OCI-LY3 (cell line): Measurements from ENCODE around the gene CLSTN2.

Experiments
- H2AFZ ChIP-seq: fragments of 200-600, 300-600 bp; shearing (Covaris generic); 2 replicates; pipeline ENCODE4 v1.6.0; 2014; ENCODE audit warnings: antibody characterized with exemption, low read depth, low read length
- H3K27ac ChIP-seq: fragments of 200-600, 300-600 bp; sonication (generic); 2 replicates; pipeline ENCODE4 v1.5.1; 2014; ENCODE audit warnings: mild to moderate bottlenecking, low read length, moderate library complexity, mixed read lengths
- H3K27me3 ChIP-seq: fragments of 200-600, 300-600 bp; sonication (generic); 2 replicates; pipeline ENCODE4 v1.6.1; 2014; ENCODE audit warnings: low read depth, low read length, mixed read lengths
- H3K36me3 ChIP-seq: fragments of 200-600, 300-600 bp; sonication (generic); replicated peaks from 2 replicates; pipeline ENCODE3; 2014; ENCODE audit warnings: low read depth, low read length, mixed read lengths
- H3K4me1 ChIP-seq: fragments of 300-600, 200-600 bp; sonication (generic); 2 replicates; pipeline ENCODE4 v1.6.1; 2014; ENCODE audit warnings: low read length, mixed read lengths
- H3K4me2 ChIP-seq: fragments of 200-600, 300-600 bp; sonication (generic); 2 replicates; pipeline ENCODE4 v1.6.1; 2014; ENCODE audit warnings: low read length, mixed read lengths
- H3K4me3 ChIP-seq: fragments of 300-600, 200-600 bp; sonication (generic); 2 replicates; pipeline ENCODE4 v1.5.1; 2014; ENCODE audit warnings: antibody characterized with exemption, mild to moderate bottlenecking, low read length, moderate library complexity
- H3K79me2 ChIP-seq: fragments of 300-600, 200-600 bp; shearing (Covaris generic); 2 replicates; pipeline ENCODE4 v1.6.1; 2014; ENCODE audit warnings: mild to moderate bottlenecking, low read length, mixed read lengths
- H3K9ac ChIP-seq: fragments of 300-600, 200-600 bp; shearing (Covaris generic); 2 replicates; pipeline ENCODE4 v1.6.0; 2014; ENCODE audit warnings: mild to moderate bottlenecking, low read length, moderate library complexity
- H3K9me3 ChIP-seq: fragments of 200-600, 300-600 bp; shearing (Covaris generic); 2 replicates; pipeline ENCODE4 v1.6.1; 2014; ENCODE audit warnings: low read length, mixed read lengths; ENCODE audit not compliant: insufficient read depth
- H4K20me1 ChIP-seq: fragments of 200-600, 300-600 bp; sonication (generic); 2 replicates; pipeline ENCODE4 v1.6.1; 2016; ENCODE audit warnings: low read length, mixed read lengths; ENCODE audit not compliant: insufficient read depth
- CTCF ChIP-seq: fragments of 200-600, 300-600 bp; sonication (generic); IDR thresholded peaks from 2 replicates; pipeline ENCODE4 v1.5.1; 2014; ENCODE audit warnings: antibody characterized with exemption, low read length, low read depth
- EZH2phosphoT487 ChIP-seq: fragments of 200-600 bp; shearing (Covaris generic); IDR thresholded peaks from 2 replicates; pipeline ENCODE4 v1.6.1; 2018; ENCODE audit warnings: antibody characterized with exemption, mixed run types, low read depth

CLSTN2 gene

GRCh38 chr3:140494970-140495369, 560.0 kb downstream of the CLSTN2 start:
- peaks cover 16% of the 10 kb centered on the region for H3K27me3 ChIP-seq
- no peaks in the 10 kb centered on the region for H3K36me3 ChIP-seq
- peaks cover 7% of the 10 kb centered on the region; the same call in 1 of the 2 replicates for H3K4me1 ChIP-seq
- no peaks in the 10 kb centered on the region for H4K20me1 ChIP-seq
- H3K27ac ChIP-seq, result no peak overlapping the region
- TF ChIP-seq CTCF (no peak), EZH2phosphoT487 (no peak)
- no peaks in the 10 kb centered on the region for H3K9me3 ChIP-seq
- H3K79me2 ChIP-seq, result no peaks in the 10 kb centered on the region
- H3K4me3 ChIP-seq, result no peak overlapping the region
- H3K4me2 ChIP-seq, result no peak overlapping the region
- no peak overlapping the region for H2AFZ ChIP-seq
- H3K9ac ChIP-seq, result no peak overlapping the region

GRCh38 chr3:140497331-140497730, 562.3 kb downstream of the CLSTN2 start:
- Histone ChIP-seq H3K9ac (no peak overlapping the region), H2AFZ (no peak overlapping the region), H3K27me3 (peaks cover 16% of the 10 kb centered on the region), H3K27ac (no peak overlapping the region), H3K4me3 (no peak overlapping the region), H3K9me3 (no peaks in the 10 kb centered on the region), H3K4me1 (peaks cover 9% of the 10 kb centered on the region), H4K20me1 (no peaks in the 10 kb centered on the region), H3K4me2 (no peak overlapping the region), H3K36me3 (no peaks in the 10 kb centered on the region), H3K79me2 (no peaks in the 10 kb centered on the region)
- TF ChIP-seq CTCF, result no peak
- no peak for TF ChIP-seq EZH2phosphoT487

GRCh38 chr3:140499114-140499757, 564.3 kb downstream of the CLSTN2 start:
- Histone ChIP-seq H3K27ac (no peak overlapping the region), H3K4me3 (no peak overlapping the region), H3K4me2 (no peak overlapping the region), H4K20me1 (no peaks in the 10 kb centered on the region), H3K9ac (no peak overlapping the region), H2AFZ (no peak overlapping the region), H3K27me3 (0 out of 2 replicates have a peak, but pooled peaks cover 4% of the 10 kb centered on the region), H3K79me2 (no peaks in the 10 kb centered on the region), H3K4me1 (peaks cover 9% of the 10 kb centered on the region), H3K9me3 (no peaks in the 10 kb centered on the region), H3K36me3 (no peaks in the 10 kb centered on the region)
- TF ChIP-seq EZH2phosphoT487 (no peak), CTCF (peak; percentile 60)

- no peaks in the 10 kb centered on the region for H3K27me3 ChIP-seq
- no peak overlapping the region for H3K9ac ChIP-seq
- no peaks in the 10 kb centered on the region for H4K20me1 ChIP-seq
- H3K27ac ChIP-seq, result no peak overlapping the region
- TF ChIP-seq EZH2phosphoT487 (no peak), CTCF (no peak)
- no peak overlapping the region for H3K4me2 ChIP-seq
- H2AFZ ChIP-seq, result no peak overlapping the region
- H3K4me1 ChIP-seq, result peaks cover 15% of the 10 kb centered on the region
- no peak overlapping the region for H3K4me3 ChIP-seq
- no peaks in the 10 kb centered on the region for H3K9me3 ChIP-seq
- no peaks in the 10 kb centered on the region for H3K36me3 ChIP-seq
- H3K79me2 ChIP-seq, result no peaks in the 10 kb centered on the region
Measured at GRCh38 chr3:140500473-140500872, 565.5 kb downstream of the CLSTN2 start.
